Measurements from ENCODE around the gene JMJD1C.

JMJD1C gene

DNA sequence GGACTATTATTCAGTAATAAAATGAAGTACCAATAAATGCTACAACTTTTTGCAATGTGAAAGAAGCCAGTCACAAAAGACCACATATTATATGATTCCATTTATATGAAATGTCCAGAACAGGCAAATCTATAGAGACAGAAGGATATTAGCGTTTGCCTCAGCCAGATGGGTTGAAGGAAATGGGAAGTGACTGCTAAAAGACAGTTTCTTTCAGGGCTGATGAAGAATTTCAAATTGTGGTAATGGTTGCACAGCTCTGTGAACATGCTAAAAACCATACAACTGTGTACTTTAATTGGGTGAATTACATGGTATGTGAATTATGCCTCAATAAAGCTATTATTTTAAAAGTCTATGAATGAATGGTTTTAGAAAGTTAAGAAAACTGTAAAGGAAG lies 31.5 kb upstream of the JMJD1C start:
- H3K27me3 ChIP-seq (ENCODE audit: insufficient read depth, low read length, poor library complexity, severe bottlenecking): no peaks in the 10 kb centered on the region
- peaks cover 3% of the 10 kb centered on the region for H3K4me1 ChIP-seq (ENCODE audit: insufficient read depth, low read length, poor library complexity, severe bottlenecking)
- no peak overlapping the region for H3K4me2 ChIP-seq (ENCODE audit: low read depth, low read length, poor library complexity, severe bottlenecking)
- peaks cover 6% of the 10 kb centered on the region; the same call in 1 of the 2 replicates for H3K36me3 ChIP-seq (ENCODE audit: insufficient read depth, low read length)
- H3K4me3 ChIP-seq (ENCODE audit: low read length, poor library complexity, severe bottlenecking): no peak overlapping the region
- H3F3A ChIP-seq (ENCODE audit: low read depth): no peaks in the 10 kb centered on the region
- peaks cover 77% of the 10 kb centered on the region for H3K79me2 ChIP-seq (ENCODE audit: insufficient read depth, low read length)
- no peaks in the 10 kb centered on the region for H3K9me2 ChIP-seq (replicated peaks; ENCODE audit: low read depth, low read length)
- TF ChIP-seq, protein P1, sequence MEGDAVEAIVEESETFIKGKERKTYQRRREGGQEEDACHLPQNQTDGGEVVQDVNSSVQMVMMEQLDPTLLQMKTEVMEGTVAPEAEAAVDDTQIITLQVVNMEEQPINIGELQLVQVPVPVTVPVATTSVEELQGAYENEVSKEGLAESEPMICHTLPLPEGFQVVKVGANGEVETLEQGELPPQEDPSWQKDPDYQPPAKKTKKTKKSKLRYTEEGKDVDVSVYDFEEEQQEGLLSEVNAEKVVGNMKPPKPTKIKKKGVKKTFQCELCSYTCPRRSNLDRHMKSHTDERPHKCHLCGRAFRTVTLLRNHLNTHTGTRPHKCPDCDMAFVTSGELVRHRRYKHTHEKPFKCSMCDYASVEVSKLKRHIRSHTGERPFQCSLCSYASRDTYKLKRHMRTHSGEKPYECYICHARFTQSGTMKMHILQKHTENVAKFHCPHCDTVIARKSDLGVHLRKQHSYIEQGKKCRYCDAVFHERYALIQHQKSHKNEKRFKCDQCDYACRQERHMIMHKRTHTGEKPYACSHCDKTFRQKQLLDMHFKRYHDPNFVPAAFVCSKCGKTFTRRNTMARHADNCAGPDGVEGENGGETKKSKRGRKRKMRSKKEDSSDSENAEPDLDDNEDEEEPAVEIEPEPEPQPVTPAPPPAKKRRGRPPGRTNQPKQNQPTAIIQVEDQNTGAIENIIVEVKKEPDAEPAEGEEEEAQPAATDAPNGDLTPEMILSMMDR (conservative IDR thresholded peaks at IDR 0.05; ENCODE audit: low read length): no peak
- TF ChIP-seq EZH2phosphoT487 (IDR thresholded peaks at IDR 0.05; ENCODE audit: borderline replicate concordance): no peak
- H3K9me3 ChIP-seq (ENCODE audit: insufficient read depth, low read depth, low read length): no peaks in the 10 kb centered on the region
- peaks cover 5% of the 10 kb centered on the region for H4K20me1 ChIP-seq (ENCODE audit: insufficient read depth, low read length, poor library complexity, severe bottlenecking)
- no peak overlapping the region for H2AFZ ChIP-seq (ENCODE audit: low read length)
- H3K9ac ChIP-seq (ENCODE audit: low read depth, low read length, poor library complexity, severe bottlenecking): no peak overlapping the region

DNA sequence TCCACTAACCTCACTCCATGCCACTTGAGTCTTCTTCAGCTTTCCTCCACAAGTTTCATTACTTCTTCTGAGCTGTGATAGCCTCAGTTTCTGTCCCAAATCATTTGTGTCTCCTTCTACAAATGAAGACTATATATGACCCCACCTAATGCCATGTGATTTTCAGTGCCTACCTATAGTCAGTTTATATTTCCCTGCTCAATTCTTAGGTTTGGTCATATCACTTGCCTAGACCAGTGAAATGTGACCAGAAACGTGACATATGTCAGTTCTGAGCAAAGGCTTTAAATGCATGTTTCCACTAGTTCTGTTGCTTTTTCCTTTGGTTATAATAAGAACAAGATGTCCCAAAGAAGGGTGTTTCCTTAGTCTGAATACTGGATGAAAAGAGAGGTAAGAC lies 30.8 kb upstream of the JMJD1C start:
- H3K79me2 ChIP-seq (ENCODE audit: insufficient read depth, low read length): peaks cover 76% of the 10 kb centered on the region

DNA sequence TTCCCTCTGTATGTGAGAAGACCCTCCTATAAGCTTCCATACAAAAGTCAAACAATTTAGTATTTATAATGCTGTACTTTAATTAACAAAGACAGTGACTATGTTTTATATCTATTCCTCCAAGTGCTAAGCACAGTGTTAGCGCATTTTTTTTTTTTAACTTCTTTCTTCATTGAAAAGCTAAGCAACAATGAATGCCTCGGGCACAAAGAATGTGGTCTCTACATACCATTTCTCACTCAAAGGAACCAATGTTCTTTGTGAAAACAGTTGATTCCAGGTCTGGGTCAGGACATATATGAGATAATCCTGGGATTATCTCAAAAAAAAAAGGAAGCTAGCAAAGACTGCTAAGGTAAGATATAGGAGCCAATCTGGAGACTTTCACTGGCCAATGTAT lies 29.2 kb upstream of the JMJD1C start:
- Histone ChIP-seq H4K20me1 (ENCODE audit: insufficient read depth, low read length, poor library complexity, severe bottlenecking) (peaks cover 5% of the 10 kb centered on the region), H3K4me2 (ENCODE audit: low read depth, low read length, poor library complexity, severe bottlenecking) (no peak overlapping the region), H2AFZ (ENCODE audit: low read length) (no peak overlapping the region), H3K79me2 (ENCODE audit: insufficient read depth, low read length) (peaks cover 73% of the 10 kb centered on the region), H3K27me3 (ENCODE audit: insufficient read depth, low read length, poor library complexity, severe bottlenecking) (no peaks in the 10 kb centered on the region), H3K4me3 (ENCODE audit: low read length, poor library complexity, severe bottlenecking) (no peak overlapping the region), H3K4me1 (ENCODE audit: insufficient read depth, low read length, poor library complexity, severe bottlenecking) (peaks cover 10% of the 10 kb centered on the region), H3K36me3 (ENCODE audit: insufficient read depth, low read length) (peaks cover 6% of the 10 kb centered on the region), H3K9ac (ENCODE audit: low read depth, low read length, poor library complexity, severe bottlenecking) (no peak overlapping the region), H3K9me2 (replicated peaks; ENCODE audit: low read depth, low read length) (no peaks in the 10 kb centered on the region), H3K9me3 (ENCODE audit: insufficient read depth, low read depth, low read length) (no peaks in the 10 kb centered on the region), H3F3A (ENCODE audit: low read depth) (no peaks in the 10 kb centered on the region)
- TF ChIP-seq, protein P1 (conservative IDR thresholded peaks at IDR 0.05; ENCODE audit: low read length): no peak
- TF ChIP-seq EZH2phosphoT487 (IDR thresholded peaks at IDR 0.05; ENCODE audit: borderline replicate concordance): no peak

More for the DNA sequence above, 30.8 kb upstream of the JMJD1C start:
- Histone ChIP-seq H3K4me3 (ENCODE audit: low read length, poor library complexity, severe bottlenecking) (no peak overlapping the region), H3K27me3 (ENCODE audit: insufficient read depth, low read length, poor library complexity, severe bottlenecking) (no peaks in the 10 kb centered on the region), H4K20me1 (ENCODE audit: insufficient read depth, low read length, poor library complexity, severe bottlenecking) (peaks cover 5% of the 10 kb centered on the region), H2AFZ (ENCODE audit: low read length) (no peak overlapping the region), H3K9me3 (ENCODE audit: insufficient read depth, low read depth, low read length) (no peaks in the 10 kb centered on the region), H3F3A (ENCODE audit: low read depth) (no peaks in the 10 kb centered on the region), H3K9me2 (replicated peaks; ENCODE audit: low read depth, low read length) (no peaks in the 10 kb centered on the region), H3K4me1 (ENCODE audit: insufficient read depth, low read length, poor library complexity, severe bottlenecking) (peaks cover 10% of the 10 kb centered on the region), H3K4me2 (ENCODE audit: low read depth, low read length, poor library complexity, severe bottlenecking) (no peak overlapping the region), H3K9ac (ENCODE audit: low read depth, low read length, poor library complexity, severe bottlenecking) (no peak overlapping the region), H3K36me3 (ENCODE audit: insufficient read depth, low read length) (peaks cover 6% of the 10 kb centered on the region; the same call in 1 of the 2 replicates)
- TF ChIP-seq EZH2phosphoT487 (IDR thresholded peaks at IDR 0.05; ENCODE audit: borderline replicate concordance): no peak
- TF ChIP-seq, protein P1 (conservative IDR thresholded peaks at IDR 0.05; ENCODE audit: low read length): no peak

Measured in Loucy (cell line).